Hematopoietic multipotent progenitor cell treated with erythropoietin and hydrocortisone succinate and interleukin-3 and kit ligand, for 15 days (in vitro differentiated cells): ENCODE results near the gene FARP2.
A peak's percentile ranks its signal among the peaks of the same experiment; 100 is the strongest.
"Not testable (repeated sequence)": the region's sequence is repeated elsewhere in the genome, so short reads cannot be mapped to it uniquely, and the experiment has no call there.

ENCODE experiments used
- DNase-seq: peaks from one replicate; pipeline ENCODE4 v3.0.0-alpha.2; 2015; ENCODE audit warnings: low spot score

The FARP2 gene

GRCh38 chr2:241502281-241502680 lies 146.2 kb downstream of the FARP2 start:
- no peak for DNase-seq

- DNase-seq = no peak
These were observed 147.8 kb downstream of the FARP2 start for GRCh38 chr2:241503776-241504392.

- no peak for DNase-seq
These were observed 149.1 kb downstream of the FARP2 start for GRCh38 chr2:241505086-241505780.

- no peak for DNase-seq
These were observed 149.7 kb downstream of the FARP2 start for GRCh38 chr2:241505781-241506201.

- DNase-seq = not testable (repeated sequence)
These were observed 150.2 kb downstream of the FARP2 start for GRCh38 chr2:241506317-241506716.

- DNase-seq = no peak
These were observed 150.8 kb downstream of the FARP2 start for GRCh38 chr2:241506793-241507429.

- DNase-seq = peak; percentile 37
These were observed 151.6 kb downstream of the FARP2 start for GRCh38 chr2:241507430-241508239.

GRCh38 chr2:241508240-241509154 lies 152.4 kb downstream of the FARP2 start, which contains the start of gene STK25:
Gene STK25 (minus strand): TSS chr2:241508584. CDS start chr2:241508035, 549 bp downstream.
- DNase-seq = peak; percentile 93

GRCh38 chr2:241509155-241509784 lies 153.2 kb downstream of the FARP2 start:
- no peak for DNase-seq

- DNase-seq = no peak
These were observed 155.1 kb downstream of the FARP2 start for GRCh38 chr2:241511091-241511741.

- no peak for DNase-seq
These were observed 158.5 kb downstream of the FARP2 start for GRCh38 chr2:241514553-241514952.

GRCh38 chr2:241514986-241515737 lies 159.1 kb downstream of the FARP2 start:
- no peak for DNase-seq

- DNase-seq = no peak
These were observed 160.5 kb downstream of the FARP2 start for GRCh38 chr2:241516520-241516965.

- no peak for DNase-seq
These were observed 161.2 kb downstream of the FARP2 start for GRCh38 chr2:241517297-241517696.

- no peak for DNase-seq
These were observed 163.6 kb downstream of the FARP2 start for GRCh38 chr2:241519669-241520068.

- no peak for DNase-seq
These were observed 166.4 kb downstream of the FARP2 start for GRCh38 chr2:241522477-241522876.

GRCh38 chr2:241525818-241526780 lies 170.0 kb downstream of the FARP2 start:
- not testable (repeated sequence) for DNase-seq

GRCh38 chr2:241530571-241530970 lies 174.5 kb downstream of the FARP2 start:
- DNase-seq = no peak
